Muscle layer of duodenum (tissue), 2 donors: ENCODE results near the gene KIAA0319L.

Experiments
- H3K27ac ChIP-seq: one replicate; pipeline ENCODE4 v1.7.0; 2013; ENCODE audit warnings: mild to moderate bottlenecking, low read length
- H3K27me3 ChIP-seq: one replicate; pipeline ENCODE4 v1.7.0; 2013; ENCODE audit warnings: low read depth, mild to moderate bottlenecking, control low read depth, low read length
- H3K36me3 ChIP-seq, 2 donors: one replicate each; pipeline ENCODE4 v1.7.0; 2013; ENCODE audit warnings: low read length in 2 of 2, control low read depth in 1 of 2, mild to moderate bottlenecking in 1 of 2; ENCODE audit not compliant: insufficient read depth in 2 of 2, control insufficient read depth in 1 of 2
- H3K4me1 ChIP-seq, 2 donors: one replicate each; pipeline ENCODE4 v1.7.0; 2013; ENCODE audit warnings: low read length in 2 of 2, mild to moderate bottlenecking in 2 of 2, control low read depth in 1 of 2, moderate library complexity in 1 of 2; ENCODE audit not compliant: insufficient read depth in 2 of 2, control insufficient read depth in 1 of 2
- H3K4me3 ChIP-seq, 2 donors: one replicate each; pipeline ENCODE4 v1.7.0; 2013; ENCODE audit warnings: low read length in 2 of 2, low read depth in 1 of 2, mild to moderate bottlenecking in 1 of 2
- H3K9me3 ChIP-seq, 2 donors: one replicate each; pipeline ENCODE4 v1.7.0; 2013; ENCODE audit warnings: low read length in 2 of 2, control low read depth in 1 of 2, mild to moderate bottlenecking in 1 of 2; ENCODE audit not compliant: control insufficient read depth in 1 of 2
- donor health status: healthy.

Gene KIAA0319L

GRCh38 chr1:35557118-35557610 is at the start of gene KIAA0319L:
Gene KIAA0319L (minus strand): TSS chr1:35557403. CDS start chr1:35554491, 2,912 bp downstream.
- Histone ChIP-seq H3K9me3 (no peaks in the 10 kb centered on the region), H3K27me3 (no peaks in the 10 kb centered on the region), H3K36me3 (peaks cover 7 to 12% of the 10 kb centered on the region in 2 donors), H3K4me1 (peaks cover 19 to 63% of the 10 kb centered on the region in 2 donors), H3K4me3 (peak within 1 kb of the TSS; percentile 83 to 96), H3K27ac (peak within 1 kb of the TSS; percentile 41)

GRCh38 chr1:35605867-35606182 is 48.6 kb upstream of the KIAA0319L start:
- Histone ChIP-seq H3K36me3 (peaks cover 54 to 77% of the 10 kb centered on the region in 2 donors), H3K9me3 (no peaks in the 10 kb centered on the region), H3K27me3 (no peaks in the 10 kb centered on the region), H3K4me1 (no peaks in the 10 kb centered on the region), H3K27ac (no peak overlapping the region), H3K4me3 (no peak overlapping the region)

- no peaks in the 10 kb centered on the region for H3K27me3 ChIP-seq
- no peaks in the 10 kb centered on the region for H3K4me1 ChIP-seq
- H3K4me3 ChIP-seq: no peak overlapping the region
- no peak overlapping the region for H3K27ac ChIP-seq
- H3K9me3 ChIP-seq: no peaks in the 10 kb centered on the region
- peaks cover 54 to 76% of the 10 kb centered on the region in 2 donors for H3K36me3 ChIP-seq
Observed at GRCh38 chr1:35605071-35605866, 48.1 kb upstream of the KIAA0319L start.

GRCh38 chr1:35603941-35604340 is 46.7 kb upstream of the KIAA0319L start:
- Histone ChIP-seq H3K4me3 (no peak overlapping the region), H3K4me1 (no peaks in the 10 kb centered on the region), H3K9me3 (no peaks in the 10 kb centered on the region), H3K36me3 (peaks cover 51 to 79% of the 10 kb centered on the region in 2 donors), H3K27me3 (no peaks in the 10 kb centered on the region), H3K27ac (no peak overlapping the region)

- H3K9me3 ChIP-seq: no peaks in the 10 kb centered on the region
- no peaks in the 10 kb centered on the region for H3K4me1 ChIP-seq
- H3K4me3 ChIP-seq: no peak overlapping the region
- H3K27ac ChIP-seq: no peak overlapping the region
- peaks cover 47 to 78% of the 10 kb centered on the region in 2 donors for H3K36me3 ChIP-seq
- no peaks in the 10 kb centered on the region for H3K27me3 ChIP-seq
Observed at GRCh38 chr1:35603468-35603867, 46.3 kb upstream of the KIAA0319L start.

- no peaks in the 10 kb centered on the region for H3K27me3 ChIP-seq
- H3K9me3 ChIP-seq: no peaks in the 10 kb centered on the region
- no peak overlapping the region for H3K27ac ChIP-seq
- no peak overlapping the region for H3K4me3 ChIP-seq
- peaks cover 30 to 64% of the 10 kb centered on the region in 2 donors for H3K36me3 ChIP-seq
- no peaks in the 10 kb centered on the region for H3K4me1 ChIP-seq
Observed at GRCh38 chr1:35600593-35600992, 43.4 kb upstream of the KIAA0319L start.

- Histone ChIP-seq H3K9me3 (no peaks in the 10 kb centered on the region), H3K36me3 (peaks cover 21 to 56% of the 10 kb centered on the region in 2 donors), H3K4me3 (no peak overlapping the region), H3K4me1 (no peaks in the 10 kb centered on the region), H3K27ac (no peak overlapping the region), H3K27me3 (no peaks in the 10 kb centered on the region)
Observed at GRCh38 chr1:35599411-35599810, 42.2 kb upstream of the KIAA0319L start.

GRCh38 chr1:35598895-35599294 is 41.7 kb upstream of the KIAA0319L start:
- Histone ChIP-seq H3K27me3 (no peaks in the 10 kb centered on the region), H3K36me3 (peaks cover 16 to 51% of the 10 kb centered on the region in 2 donors), H3K4me3 (no peak overlapping the region), H3K4me1 (no peaks in the 10 kb centered on the region), H3K9me3 (no peaks in the 10 kb centered on the region), H3K27ac (no peak overlapping the region)

GRCh38 chr1:35597870-35598269 is 40.7 kb upstream of the KIAA0319L start:
- H3K27ac ChIP-seq: no peak overlapping the region

GRCh38 chr1:35595684-35596083 is 38.5 kb upstream of the KIAA0319L start:
- H3K4me3 ChIP-seq: no peak overlapping the region
- H3K36me3 ChIP-seq: peaks cover 0 to 30% of the 10 kb centered on the region in 2 donors
- H3K27ac ChIP-seq: no peak overlapping the region
- no peaks in the 10 kb centered on the region for H3K27me3 ChIP-seq
- no peaks in the 10 kb centered on the region for H3K4me1 ChIP-seq
- H3K9me3 ChIP-seq: no peaks in the 10 kb centered on the region

More at GRCh38 chr1:35597870-35598269, 40.7 kb upstream of the KIAA0319L start:
- H3K27me3 ChIP-seq: no peaks in the 10 kb centered on the region
- H3K36me3 ChIP-seq: peaks cover 9 to 40% of the 10 kb centered on the region in 2 donors
- no peaks in the 10 kb centered on the region for H3K4me1 ChIP-seq
- no peak overlapping the region for H3K4me3 ChIP-seq
- H3K9me3 ChIP-seq: no peaks in the 10 kb centered on the region

- Histone ChIP-seq H3K27me3 (no peaks in the 10 kb centered on the region), H3K36me3 (peaks cover 0 to 21% of the 10 kb centered on the region in 2 donors), H3K27ac (no peak overlapping the region), H3K4me1 (no peaks in the 10 kb centered on the region), H3K9me3 (no peaks in the 10 kb centered on the region), H3K4me3 (no peak overlapping the region)
Observed at GRCh38 chr1:35594005-35594760, 37.0 kb upstream of the KIAA0319L start.
